NCI-H524 treated with DMSO at 0.1 percent for 48 hours (cell line): ENCODE measurements around the gene WNT7B.
A peak's percentile ranks its signal among the peaks of the same experiment; 100 is the strongest.

Source experiments
- DNase-seq: peaks from one replicate; lab custom pipeline; 2025; lab: John Stamatoyannopoulos, UW

Gene WNT7B

GRCh38 chr22:45953178-45953577 lies 23.8 kb downstream of the WNT7B start:
- DNase-seq: no peak

DNA sequence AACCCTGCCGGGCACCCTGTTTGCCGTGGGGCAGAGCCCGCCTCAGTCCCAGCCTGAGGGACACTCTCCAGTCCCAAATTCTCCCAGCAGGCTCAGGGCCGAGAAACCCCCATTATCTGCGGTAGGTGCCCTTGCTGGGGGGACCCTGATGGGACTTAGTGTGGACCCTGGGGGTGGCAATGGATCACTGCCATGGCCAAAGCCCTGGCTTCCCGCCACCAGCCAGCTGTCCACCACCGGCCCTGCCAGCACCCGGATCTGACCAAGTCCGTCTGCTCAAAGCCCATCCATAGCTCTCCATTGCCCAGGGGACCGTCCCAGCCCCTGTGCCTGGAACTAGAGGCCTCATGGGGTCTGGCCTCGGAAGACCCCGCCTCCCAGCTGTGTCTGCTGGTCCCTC lies 24.4 kb downstream of the WNT7B start:
- DNase-seq: no peak

- DNase-seq: no peak
Observed at GRCh38 chr22:45952151-45952550, 24.8 kb downstream of the WNT7B start.

DNA sequence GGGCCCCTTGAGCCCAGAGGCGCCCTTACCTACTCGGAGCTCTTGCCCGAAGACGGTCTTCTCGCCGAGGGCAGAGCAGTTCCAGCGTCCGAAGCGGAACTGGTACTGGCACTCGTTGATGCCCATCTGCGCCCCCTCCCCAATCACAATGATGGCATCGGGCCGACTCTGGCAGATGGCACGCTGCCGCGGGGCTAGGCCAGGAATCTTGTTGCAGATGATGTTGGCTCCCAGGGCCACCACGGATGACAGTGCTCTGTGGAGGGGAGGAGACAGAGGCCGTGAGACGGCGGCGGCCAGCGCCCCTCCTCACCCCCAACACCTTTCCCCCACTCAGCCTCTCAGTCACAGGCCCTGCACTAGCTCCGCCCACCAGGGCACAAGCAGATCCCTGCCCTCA lies 27.1 kb downstream of the WNT7B start:
- DNase-seq: no peak

DNA sequence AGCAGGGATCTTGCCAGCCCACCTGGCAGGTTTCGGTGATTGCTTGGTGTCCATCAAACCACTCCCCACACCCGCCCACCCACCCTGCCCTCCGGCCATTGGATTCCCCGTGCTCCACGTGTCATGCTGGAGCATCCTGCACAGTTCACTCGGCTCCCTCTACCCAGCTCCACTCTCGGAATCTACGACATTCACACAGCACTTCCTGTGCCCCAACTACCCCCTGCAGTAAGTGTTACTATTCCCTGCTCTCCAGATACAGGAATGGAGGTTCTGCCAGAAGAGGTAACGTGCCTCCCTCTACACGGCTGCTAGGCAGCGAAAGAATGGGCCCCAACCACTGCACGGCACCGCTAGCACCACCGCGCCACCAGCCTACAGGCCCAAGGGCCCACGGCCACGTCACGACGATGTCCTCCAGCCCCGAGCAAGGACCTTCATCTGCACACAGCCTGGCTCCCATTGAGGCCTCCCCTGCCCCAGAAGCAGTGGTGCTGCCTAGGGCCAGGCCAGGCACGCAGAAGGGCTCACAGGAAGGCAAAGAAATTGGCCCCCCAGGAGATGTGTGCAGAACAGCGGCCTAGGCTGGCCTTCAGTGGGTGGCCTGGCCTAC lies 27.6 kb downstream of the WNT7B start:
- no peak for DNase-seq

GRCh38 chr22:45948081-45948648 lies 28.8 kb downstream of the WNT7B start:
- peak; percentile 89 for DNase-seq

- DNase-seq: peak; percentile 66
Observed at GRCh38 chr22:45946805-45947600, 30.0 kb downstream of the WNT7B start.

GRCh38 chr22:45945621-45946106 lies 31.3 kb downstream of the WNT7B start:
- peak; percentile 52 for DNase-seq

DNA sequence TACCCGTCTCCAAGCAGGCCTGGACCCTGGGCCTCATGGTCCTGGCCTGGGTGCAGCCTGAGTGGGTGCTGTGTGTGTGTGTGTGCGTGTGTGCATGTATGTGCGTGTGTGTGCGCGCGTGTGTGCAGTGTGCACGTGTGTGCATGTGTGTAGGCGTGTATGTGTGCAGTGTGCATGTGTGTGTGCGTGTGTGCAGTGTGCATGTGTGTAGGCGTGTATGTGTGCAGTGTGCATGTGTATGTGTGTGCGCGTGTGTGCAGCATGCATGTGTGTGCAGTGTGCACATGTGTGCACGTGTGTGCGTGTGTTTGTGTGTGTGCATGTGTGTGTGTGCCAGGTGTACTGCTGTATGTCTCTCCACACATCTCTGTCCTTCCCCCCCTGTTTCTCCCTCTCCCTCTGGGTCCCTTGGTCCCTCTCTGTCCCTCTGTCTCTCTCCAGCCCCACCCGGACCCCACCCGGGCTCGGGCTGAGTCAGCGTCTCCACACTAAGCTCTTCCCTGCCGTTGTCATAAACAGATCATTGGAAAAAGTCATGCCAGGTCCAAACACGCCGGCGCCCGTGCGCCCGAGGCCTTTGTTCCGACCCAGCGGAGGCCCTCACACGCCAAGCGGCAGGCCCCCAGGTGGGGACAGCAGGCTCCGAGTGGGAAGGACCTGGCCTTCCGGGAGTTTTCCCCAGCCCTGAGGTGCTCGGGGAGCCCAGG lies 34.0 kb downstream of the WNT7B start:
- DNase-seq: no peak

DNA sequence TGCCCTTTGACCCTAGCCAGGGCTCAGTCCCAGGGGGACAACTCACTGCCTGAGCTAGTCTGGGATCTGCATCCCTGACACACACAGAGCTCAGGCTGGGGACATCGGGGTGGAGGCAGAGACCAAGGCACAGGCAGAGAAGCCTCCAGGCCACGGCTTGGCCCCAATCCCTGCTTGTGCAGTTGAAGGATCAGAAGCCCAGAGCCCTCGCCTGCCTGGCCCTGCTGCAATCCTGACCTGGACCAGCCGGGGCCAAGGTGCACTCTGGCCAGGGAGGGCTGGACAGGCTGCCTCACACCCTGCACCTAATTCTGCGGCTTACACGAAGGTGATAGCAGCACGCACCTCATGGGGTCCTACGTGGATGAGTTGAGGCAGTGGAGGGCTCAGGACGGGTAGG lies 34.6 kb downstream of the WNT7B start:
- DNase-seq: no peak

DNA sequence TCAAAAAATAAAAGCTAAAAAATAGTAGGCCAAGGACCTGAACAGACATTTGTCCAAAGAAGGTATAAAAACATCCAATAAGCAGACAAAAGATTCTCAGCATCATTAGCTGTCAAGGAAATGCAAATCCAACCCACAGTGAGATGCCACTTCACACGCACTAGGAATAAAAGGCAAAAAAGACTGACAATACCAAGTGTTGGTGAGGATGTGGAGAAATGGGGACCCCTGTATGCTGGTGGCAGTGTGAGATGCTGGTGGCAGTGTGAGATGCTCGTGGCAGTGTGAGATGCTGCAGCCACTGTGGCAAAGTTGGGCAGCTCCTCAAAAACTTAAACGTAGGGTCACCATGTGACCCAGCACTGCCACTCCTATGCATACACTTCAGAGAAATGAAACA lies 38.0 kb downstream of the WNT7B start:
- no peak for DNase-seq

GRCh38 chr22:45937960-45938359 lies 39.0 kb downstream of the WNT7B start:
- no peak for DNase-seq

GRCh38 chr22:45935573-45935972 lies 41.4 kb downstream of the WNT7B start:
- DNase-seq: no peak

- DNase-seq: no peak
Observed at GRCh38 chr22:45934659-45935341, 42.2 kb downstream of the WNT7B start.

DNA sequence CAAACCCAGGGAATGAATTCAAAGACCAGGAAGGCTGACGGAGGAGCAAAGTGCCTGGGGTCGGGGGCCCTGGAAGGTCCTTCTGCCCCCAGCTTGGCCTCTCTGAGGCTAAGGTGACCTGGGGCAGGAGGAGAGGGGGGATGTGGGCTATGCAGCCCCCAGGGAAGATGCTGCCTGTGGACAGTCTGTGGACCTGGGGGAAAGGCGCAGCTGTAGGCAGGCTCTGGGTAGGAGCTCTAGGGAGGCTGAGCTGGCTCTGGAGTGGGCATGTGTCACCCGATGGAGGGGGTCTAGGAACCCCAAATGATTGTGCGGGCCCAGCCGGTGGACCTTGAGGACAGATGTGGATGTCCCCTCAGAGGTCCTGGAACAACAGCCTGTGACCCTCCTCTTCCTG lies 42.8 kb downstream of the WNT7B start:
- no peak for DNase-seq

- no peak for DNase-seq
Observed at GRCh38 chr22:45933506-45934167, 43.3 kb downstream of the WNT7B start.

GRCh38 chr22:45932071-45932470 lies 44.9 kb downstream of the WNT7B start:
- DNase-seq: no peak

- no peak for DNase-seq
Observed at GRCh38 chr22:45931042-45931441, 45.9 kb downstream of the WNT7B start.

DNA sequence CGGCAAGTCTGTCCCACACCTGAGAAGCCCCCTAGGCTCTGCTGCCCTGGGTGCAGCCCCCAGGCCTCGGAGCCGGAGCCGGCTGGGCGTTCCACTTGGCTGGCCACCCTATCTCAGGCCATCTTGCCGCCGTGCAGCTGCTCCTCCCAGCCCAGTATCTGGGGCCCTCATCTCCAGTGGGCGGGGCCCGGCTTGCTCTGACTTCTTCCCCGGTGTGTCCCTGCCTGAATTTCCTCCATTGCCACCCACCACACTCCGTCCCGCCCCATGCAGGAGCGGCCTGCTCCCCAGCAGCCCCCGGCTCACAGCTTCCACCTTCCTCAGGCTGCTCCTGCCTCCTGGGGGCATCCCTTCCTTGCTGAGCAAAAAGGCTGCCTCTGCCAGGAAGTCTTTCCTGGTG lies 46.6 kb downstream of the WNT7B start:
- DNase-seq: no peak

- DNase-seq: no peak
Observed at GRCh38 chr22:45929649-45930048, 47.3 kb downstream of the WNT7B start.

GRCh38 chr22:45928726-45929368 lies 48.1 kb downstream of the WNT7B start:
- DNase-seq: no peak
